SK-N-MC (cell line): ENCODE results near the gene PHOX2B.

Source experiments
- EZH2 ChIP-seq: fragments of 200-600 bp; sonication (generic); IDR thresholded peaks from one replicate; pipeline ENCODE4 v1.6.1; 2017; ENCODE audit warnings: antibody characterized with exemption
- POLR2AphosphoS5 ChIP-seq: IDR thresholded peaks from 2 replicates; pipeline ENCODE4 v1.6.1; 2012; ENCODE audit warnings: mild to moderate bottlenecking, low read depth, low read length, borderline replicate concordance

DNA sequence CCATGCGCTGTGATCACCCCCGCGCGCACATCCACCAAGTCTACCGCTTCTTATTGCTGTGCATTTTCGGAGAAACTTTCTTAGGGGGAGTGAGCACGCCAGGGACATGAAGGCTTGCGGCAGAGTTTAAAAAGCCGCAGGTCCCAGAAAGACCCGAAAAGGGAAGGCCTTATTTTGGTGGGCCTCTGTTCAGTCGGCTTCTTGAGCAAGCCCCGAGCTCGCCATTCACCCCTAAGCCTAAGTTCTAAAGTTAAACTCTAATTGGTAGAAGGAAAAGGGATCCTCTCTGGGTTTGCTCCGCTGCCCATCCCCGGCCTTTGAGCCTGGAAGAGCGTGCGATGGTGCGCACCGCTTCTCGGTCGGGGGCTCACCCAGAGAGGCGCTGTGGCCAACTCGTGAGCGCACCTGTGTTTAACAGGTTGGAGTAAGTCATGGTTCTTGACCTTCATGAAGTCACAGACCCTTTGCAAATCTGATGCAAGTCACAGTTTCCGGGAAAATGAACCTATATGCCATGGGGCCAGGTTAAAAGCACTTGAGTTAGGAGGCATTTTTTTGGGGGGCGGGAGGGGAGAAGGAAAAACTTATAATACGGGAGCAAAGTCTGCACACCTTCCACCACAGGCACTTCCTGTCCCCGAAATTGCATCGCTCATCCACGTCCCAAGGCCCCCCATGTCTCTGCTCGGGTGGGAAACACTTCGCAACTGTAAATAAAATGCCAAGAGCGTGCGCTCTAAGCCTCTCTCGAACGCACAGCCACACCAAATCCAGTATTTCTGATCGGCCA, 1.9 kb downstream of the PHOX2B start:
- TF ChIP-seq EZH2: no peak
- TF ChIP-seq POLR2AphosphoS5: no peak
